ENCODE measurements around the gene HMCN2. TPM values are rescaled to one million over a fixed set of nuclear protein-coding genes. Genes with fewer than 3 reads are reported as not detected.

Gene HMCN2
- total and polyA plus RNA-seq, 2 experiments from 2014 or later, result 0.50 to 0.54 TPM

DNA sequence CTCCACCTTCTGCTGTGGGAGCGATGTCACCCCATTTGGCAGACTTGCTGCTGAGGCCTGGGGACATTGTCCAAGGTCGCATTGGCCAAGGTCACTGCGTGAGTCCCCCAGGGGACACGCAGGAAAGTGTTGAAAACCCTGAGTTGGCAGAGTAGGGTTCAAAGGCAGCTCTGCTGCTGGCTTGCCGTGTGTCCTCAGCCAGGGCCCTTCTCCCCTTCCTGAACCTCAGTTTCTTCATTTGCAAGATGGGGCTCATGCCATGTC lies 193.2 kb downstream of the HMCN2 start:
- no peak overlapping the region for H3K4me3 ChIP-seq
- H3K9me2 ChIP-seq (replicated peaks; ENCODE audit: insufficient read depth), result no peaks in the 10 kb centered on the region
- H3K4me2 ChIP-seq, result no peak overlapping the region
- DNase-seq (ENCODE audit: low spot score), result no peak
- H3K9me3 ChIP-seq (ENCODE audit: low read depth), result no peaks in the 10 kb centered on the region
- no peaks in the 10 kb centered on the region for H4K20me1 ChIP-seq (ENCODE audit: insufficient read depth, poor library complexity, severe bottlenecking)
- no peaks in the 10 kb centered on the region for H3K79me2 ChIP-seq
- H3K27ac ChIP-seq, result no peak overlapping the region
- TF ChIP-seq EZH2 (IDR thresholded peaks at IDR 0.05; ENCODE audit: borderline replicate concordance) (no peak), EZH2phosphoT487 (IDR thresholded peaks at IDR 0.05; ENCODE audit: low read depth, severe bottlenecking, unreplicated experiment) (no peak)
- TF ChIP-seq, protein P1, sequence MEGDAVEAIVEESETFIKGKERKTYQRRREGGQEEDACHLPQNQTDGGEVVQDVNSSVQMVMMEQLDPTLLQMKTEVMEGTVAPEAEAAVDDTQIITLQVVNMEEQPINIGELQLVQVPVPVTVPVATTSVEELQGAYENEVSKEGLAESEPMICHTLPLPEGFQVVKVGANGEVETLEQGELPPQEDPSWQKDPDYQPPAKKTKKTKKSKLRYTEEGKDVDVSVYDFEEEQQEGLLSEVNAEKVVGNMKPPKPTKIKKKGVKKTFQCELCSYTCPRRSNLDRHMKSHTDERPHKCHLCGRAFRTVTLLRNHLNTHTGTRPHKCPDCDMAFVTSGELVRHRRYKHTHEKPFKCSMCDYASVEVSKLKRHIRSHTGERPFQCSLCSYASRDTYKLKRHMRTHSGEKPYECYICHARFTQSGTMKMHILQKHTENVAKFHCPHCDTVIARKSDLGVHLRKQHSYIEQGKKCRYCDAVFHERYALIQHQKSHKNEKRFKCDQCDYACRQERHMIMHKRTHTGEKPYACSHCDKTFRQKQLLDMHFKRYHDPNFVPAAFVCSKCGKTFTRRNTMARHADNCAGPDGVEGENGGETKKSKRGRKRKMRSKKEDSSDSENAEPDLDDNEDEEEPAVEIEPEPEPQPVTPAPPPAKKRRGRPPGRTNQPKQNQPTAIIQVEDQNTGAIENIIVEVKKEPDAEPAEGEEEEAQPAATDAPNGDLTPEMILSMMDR (IDR thresholded peaks at IDR 0.05; ENCODE audit: poor library complexity), result no peak
- no peaks in the 10 kb centered on the region for H3K4me1 ChIP-seq (ENCODE audit: insufficient read depth)
- H2AFZ ChIP-seq, result no peak overlapping the region
- 92% methylated on average over 5 of the region's 5 CpGs for WGBS (ENCODE audit: low lambda C conversion rate, missing lambda C conversion rate)
- no peaks in the 10 kb centered on the region for H3K27me3 ChIP-seq
- no peaks in the 10 kb centered on the region for H3K36me3 ChIP-seq (replicated peaks; ENCODE audit: insufficient read depth, low read depth)

DNA sequence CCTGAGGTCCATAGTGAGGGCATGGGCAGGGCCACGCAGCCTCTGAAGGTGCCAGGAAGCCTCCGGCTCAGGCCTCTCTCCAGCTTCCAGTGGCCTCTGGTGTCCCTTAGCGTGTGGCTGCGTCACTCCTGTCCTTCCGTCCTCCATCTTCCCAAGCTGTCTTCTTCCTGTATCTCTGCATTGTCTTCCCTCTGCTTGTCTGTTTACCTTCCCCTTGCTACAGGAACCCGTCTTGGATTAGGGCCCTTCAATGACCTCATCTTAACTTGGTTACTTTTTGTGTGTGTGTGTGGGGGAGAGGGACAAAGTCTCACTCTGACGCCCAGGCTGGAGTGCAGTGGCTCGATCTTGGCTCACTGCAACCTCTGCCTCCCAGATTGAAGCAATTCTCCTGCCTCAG lies 193.6 kb downstream of the HMCN2 start:
- Histone ChIP-seq H2AFZ (no peak overlapping the region), H3K9me3 (ENCODE audit: low read depth) (no peaks in the 10 kb centered on the region), H3K4me2 (no peak overlapping the region), H3K79me2 (no peaks in the 10 kb centered on the region), H3K4me1 (ENCODE audit: insufficient read depth) (no peaks in the 10 kb centered on the region), H3K27ac (no peak overlapping the region), H3K36me3 (replicated peaks; ENCODE audit: insufficient read depth, low read depth) (no peaks in the 10 kb centered on the region), H4K20me1 (ENCODE audit: insufficient read depth, poor library complexity, severe bottlenecking) (no peaks in the 10 kb centered on the region), H3K9me2 (replicated peaks; ENCODE audit: insufficient read depth) (no peaks in the 10 kb centered on the region), H3K4me3 (no peak overlapping the region), H3K27me3 (no peaks in the 10 kb centered on the region)
- DNase-seq (ENCODE audit: low spot score), result no peak
- WGBS (ENCODE audit: low lambda C conversion rate, missing lambda C conversion rate), result 82% methylated on average over 8 of the region's 8 CpGs
- TF ChIP-seq EZH2 (IDR thresholded peaks at IDR 0.05; ENCODE audit: borderline replicate concordance), result no peak
- TF ChIP-seq, protein P1 (IDR thresholded peaks at IDR 0.05; ENCODE audit: poor library complexity), result no peak
- TF ChIP-seq EZH2phosphoT487 (IDR thresholded peaks at IDR 0.05; ENCODE audit: low read depth, severe bottlenecking, unreplicated experiment), result no peak

DNA sequence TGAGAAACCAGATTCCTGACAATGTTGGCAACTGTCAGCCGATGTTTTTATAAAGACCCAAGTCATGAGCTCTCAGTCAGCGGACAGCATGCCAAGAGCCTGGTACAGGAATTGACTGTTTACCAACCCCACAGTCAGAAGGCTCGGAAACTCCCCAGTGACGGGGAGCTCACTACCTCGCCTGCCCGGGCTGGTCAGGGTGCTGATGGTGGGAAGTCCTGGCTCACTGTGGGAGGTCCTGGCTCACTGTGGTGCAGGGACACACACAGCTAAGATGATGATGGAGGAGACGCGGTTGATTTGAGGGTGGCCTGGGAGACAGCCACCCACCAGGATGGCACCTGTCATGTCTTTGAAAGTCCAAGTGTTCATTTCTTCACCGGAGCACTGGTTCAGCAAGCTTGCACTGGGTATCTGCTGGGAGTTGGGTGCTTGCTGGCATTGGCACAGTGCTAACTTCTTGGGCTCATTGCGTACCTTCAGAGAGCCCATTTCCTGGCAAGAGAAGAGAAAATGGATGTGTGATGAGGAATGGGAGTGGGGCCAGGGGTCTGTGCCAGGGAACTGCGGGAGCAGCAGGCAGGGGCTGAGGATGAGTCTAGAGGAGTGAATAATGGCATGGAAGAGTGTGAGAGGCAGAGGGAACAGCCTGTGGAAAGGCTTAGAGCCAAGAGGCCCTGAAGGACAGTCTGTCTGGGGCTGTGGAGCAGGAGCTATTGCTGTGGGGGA lies 194.5 kb downstream of the HMCN2 start:
- no peaks in the 10 kb centered on the region for H3K36me3 ChIP-seq (replicated peaks; ENCODE audit: insufficient read depth, low read depth)
- TF ChIP-seq, protein P1 (IDR thresholded peaks at IDR 0.05; ENCODE audit: poor library complexity), result no peak
- no peak for TF ChIP-seq EZH2 (IDR thresholded peaks at IDR 0.05; ENCODE audit: borderline replicate concordance)
- TF ChIP-seq EZH2phosphoT487 (IDR thresholded peaks at IDR 0.05; ENCODE audit: low read depth, severe bottlenecking, unreplicated experiment), result no peak

More for the DNA sequence above, 194.5 kb downstream of the HMCN2 start:
- Histone ChIP-seq H3K79me2 (no peaks in the 10 kb centered on the region), H2AFZ (no peak overlapping the region), H3K4me3 (no peak overlapping the region), H3K9me2 (replicated peaks; ENCODE audit: insufficient read depth) (no peaks in the 10 kb centered on the region), H4K20me1 (ENCODE audit: insufficient read depth, poor library complexity, severe bottlenecking) (no peaks in the 10 kb centered on the region), H3K27ac (no peak overlapping the region), H3K9me3 (ENCODE audit: low read depth) (no peaks in the 10 kb centered on the region), H3K27me3 (no peaks in the 10 kb centered on the region), H3K4me1 (ENCODE audit: insufficient read depth) (no peaks in the 10 kb centered on the region), H3K4me2 (no peak overlapping the region)
- 88% methylated on average over 11 of the region's 11 CpGs for WGBS (ENCODE audit: low lambda C conversion rate, missing lambda C conversion rate)
- DNase-seq (ENCODE audit: low spot score), result no peak

All from hepatocyte (in vitro differentiated cells).